ENCODE measurements around the gene SH3YL1. TPM values are rescaled to one million over a fixed set of nuclear protein-coding genes. Genes with fewer than 3 reads are reported as not detected.

Gene SH3YL1
- total RNA-seq, 1 experiment from 2014 or later = 28.4 TPM

DNA sequence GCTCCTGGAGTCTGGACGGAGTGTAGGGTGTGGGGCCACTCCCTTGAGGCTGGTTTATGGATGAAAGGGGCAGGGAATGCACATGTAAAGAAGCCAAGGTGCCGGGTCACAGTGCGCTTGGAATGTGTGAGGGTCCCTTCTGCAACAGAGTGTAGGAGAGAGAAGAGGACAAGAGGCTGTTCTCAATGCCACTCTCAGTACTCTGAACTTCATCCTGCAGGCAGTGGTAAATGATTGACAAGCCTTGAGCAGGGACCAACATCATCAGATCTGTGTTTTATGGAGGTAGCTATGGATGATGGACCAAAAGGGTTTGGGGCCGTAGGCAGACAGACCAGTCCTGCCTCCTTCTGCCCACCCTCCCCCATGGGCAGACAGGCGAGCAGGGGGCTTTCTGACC lies 31.3 kb upstream of the SH3YL1 start:
- Histone ChIP-seq H3K36me3 (ENCODE audit: control insufficient read depth, insufficient read depth, low read length) (no peaks in the 10 kb centered on the region), H3K4me1 (ENCODE audit: control insufficient read depth, insufficient read depth, low read length) (no peaks in the 10 kb centered on the region), H3K27me3 (ENCODE audit: control insufficient read depth, insufficient read depth, low read length) (peaks cover 16% of the 10 kb centered on the region), H3K9me3 (ENCODE audit: control insufficient read depth, insufficient read depth, low read depth, low read length) (no peaks in the 10 kb centered on the region), H3K4me3 (ENCODE audit: low read depth in 2 of 2, low read length in 2 of 2) (no peak overlapping the region), H3K27ac (ENCODE audit: low read length) (no peak overlapping the region)
- no peak for DNase-seq (ENCODE audit: low read depth, low spot score)
- no peak for ATAC-seq
- intact Hi-C loops (cut with micrococcal nuclease; ENCODE audit: unreplicated experiment) = no loop called here
- no TSS peak for BruUV-seq (replicated peaks)
- CTCF ChIA-PET = no interaction called here
- TF ChIP-seq TCF7L2 (IDR thresholded peaks at IDR 0.05; ENCODE audit: low read depth, low read length) = no peak
- no peak for TF ChIP-seq POLR2AphosphoS5 (IDR thresholded peaks at IDR 0.05; ENCODE audit: low read depth, low read length)
- TF ChIP-seq CTCF (IDR thresholded peaks at IDR 0.05) = no peak
- TF ChIP-seq, protein P1, sequence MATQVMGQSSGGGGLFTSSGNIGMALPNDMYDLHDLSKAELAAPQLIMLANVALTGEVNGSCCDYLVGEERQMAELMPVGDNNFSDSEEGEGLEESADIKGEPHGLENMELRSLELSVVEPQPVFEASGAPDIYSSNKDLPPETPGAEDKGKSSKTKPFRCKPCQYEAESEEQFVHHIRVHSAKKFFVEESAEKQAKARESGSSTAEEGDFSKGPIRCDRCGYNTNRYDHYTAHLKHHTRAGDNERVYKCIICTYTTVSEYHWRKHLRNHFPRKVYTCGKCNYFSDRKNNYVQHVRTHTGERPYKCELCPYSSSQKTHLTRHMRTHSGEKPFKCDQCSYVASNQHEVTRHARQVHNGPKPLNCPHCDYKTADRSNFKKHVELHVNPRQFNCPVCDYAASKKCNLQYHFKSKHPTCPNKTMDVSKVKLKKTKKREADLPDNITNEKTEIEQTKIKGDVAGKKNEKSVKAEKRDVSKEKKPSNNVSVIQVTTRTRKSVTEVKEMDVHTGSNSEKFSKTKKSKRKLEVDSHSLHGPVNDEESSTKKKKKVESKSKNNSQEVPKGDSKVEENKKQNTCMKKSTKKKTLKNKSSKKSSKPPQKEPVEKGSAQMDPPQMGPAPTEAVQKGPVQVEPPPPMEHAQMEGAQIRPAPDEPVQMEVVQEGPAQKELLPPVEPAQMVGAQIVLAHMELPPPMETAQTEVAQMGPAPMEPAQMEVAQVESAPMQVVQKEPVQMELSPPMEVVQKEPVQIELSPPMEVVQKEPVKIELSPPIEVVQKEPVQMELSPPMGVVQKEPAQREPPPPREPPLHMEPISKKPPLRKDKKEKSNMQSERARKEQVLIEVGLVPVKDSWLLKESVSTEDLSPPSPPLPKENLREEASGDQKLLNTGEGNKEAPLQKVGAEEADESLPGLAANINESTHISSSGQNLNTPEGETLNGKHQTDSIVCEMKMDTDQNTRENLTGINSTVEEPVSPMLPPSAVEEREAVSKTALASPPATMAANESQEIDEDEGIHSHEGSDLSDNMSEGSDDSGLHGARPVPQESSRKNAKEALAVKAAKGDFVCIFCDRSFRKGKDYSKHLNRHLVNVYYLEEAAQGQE (IDR thresholded peaks at IDR 0.05; ENCODE audit: insufficient read depth in 1 of 2, low read depth in 2 of 2, low read length in 1 of 2) = no peak
- TF ChIP-seq SIN3A (IDR thresholded peaks at IDR 0.05; ENCODE audit: borderline replicate concordance, insufficient read depth, low read depth, low read length) = no peak
- in situ Hi-C loops (cut with HindIII; ENCODE audit: low pct_unique_long_range_greater_than_20kb, low sequenced_read_pairs) = no loop called here
- POLR2A ChIA-PET = no interaction called here

GRCh38 chr2:290090-290722 lies 26.4 kb upstream of the SH3YL1 start:
- H3K27me3 ChIP-seq (ENCODE audit: control insufficient read depth, insufficient read depth, low read length) = peaks cover 16% of the 10 kb centered on the region
- peak overlapping the region; percentile 43 to 63 for H3K4me3 ChIP-seq (ENCODE audit: low read depth in 2 of 2, low read length in 2 of 2)
- no peak overlapping the region for H3K27ac ChIP-seq (ENCODE audit: low read length)
- peak; percentile 94 for TF ChIP-seq CTCF (IDR thresholded peaks at IDR 0.05)
- TF ChIP-seq, protein P1 (IDR thresholded peaks at IDR 0.05; ENCODE audit: insufficient read depth in 1 of 2, low read depth in 2 of 2, low read length in 1 of 2) = no peak
- in situ Hi-C loops (cut with HindIII; ENCODE audit: low pct_unique_long_range_greater_than_20kb, low sequenced_read_pairs) (no loop called here), intact Hi-C loops (cut with micrococcal nuclease; ENCODE audit: unreplicated experiment) (loop anchor here (2.0 to 5.0 kb wide), 2 partner anchors 43 to 117 kb away; no protein-coding TSS in a partner anchor)
- BruUV-seq (replicated peaks) = no TSS peak
- peak; percentile 45 for DNase-seq (ENCODE audit: low read depth, low spot score)
- POLR2A ChIA-PET = no interaction called here
- H3K4me1 ChIP-seq (ENCODE audit: control insufficient read depth, insufficient read depth, low read length) = no peaks in the 10 kb centered on the region; the same call in 1 of the 2 replicates
- CTCF ChIA-PET = interaction anchor here (0.5 kb wide), 1 partner anchor 106 kb away, joined by 4 read pairs; no protein-coding TSS in a partner anchor
- peak; percentile 90 for ATAC-seq
- H3K9me3 ChIP-seq (ENCODE audit: control insufficient read depth, insufficient read depth, low read depth, low read length) = no peaks in the 10 kb centered on the region
- H3K36me3 ChIP-seq (ENCODE audit: control insufficient read depth, insufficient read depth, low read length) = no peaks in the 10 kb centered on the region

Measured in Panc1 (cell line).